HepG2 (cell line): ENCODE data around the gene JAG1. TPM values are rescaled to one million over a fixed set of nuclear protein-coding genes. Genes with fewer than 3 reads are reported as not detected.
A peak's percentile ranks its signal among the peaks of the same experiment; 100 is the strongest.

ENCODE experiments used
- ADNP ChIP-seq: sonication (generic); formaldehyde crosslinking; IDR thresholded peaks from 2 replicates; pipeline ENCODE4 v1.4.0; 2020; ENCODE audit warnings: missing genetic modification reagents
- NBN ChIP-seq: fragments of 450-650 bp; conservative IDR thresholded peaks from 2 replicates; pipeline ENCODE4 v1.6.1; 2017
- NCOR1 ChIP-seq: fragments of 200-600 bp; sonication (generic); IDR thresholded peaks from 2 replicates; pipeline ENCODE4 v1.7.0; 2017; ENCODE audit warnings: antibody characterized with exemption, low read length, borderline replicate concordance
- NR2F6 ChIP-seq, 2 experiments: IDR thresholded peaks; 2 replicates each; pipeline ENCODE4 v1.6.1; 2016; ENCODE audit warnings: antibody characterized with exemption in 1 of 2, mild to moderate bottlenecking in 1 of 2
- TBX3 ChIP-seq: fragments of 450-650 bp; IDR thresholded peaks from 2 replicates; pipeline ENCODE4 v1.6.1; 2017; ENCODE audit warnings: antibody characterized with exemption, mild to moderate bottlenecking, inconsistent platforms, borderline replicate concordance
- ZNF747 ChIP-seq: sonication (generic); formaldehyde crosslinking; IDR thresholded peaks from 2 replicates; pipeline ENCODE4 v1.8.1; 2023; ENCODE audit warnings: missing genetic modification reagents, mild to moderate bottlenecking, borderline replicate concordance
- ZNF83 ChIP-seq: sonication (generic); formaldehyde crosslinking; IDR thresholded peaks from 2 replicates; pipeline ENCODE4 v1.4.0; 2020; ENCODE audit warnings: missing genetic modification reagents, mild to moderate bottlenecking, borderline replicate concordance
- ZSCAN30 ChIP-seq: sonication (generic); formaldehyde crosslinking; IDR thresholded peaks from 2 replicates; pipeline ENCODE4 v1.5.0; 2020; ENCODE audit warnings: mild to moderate bottlenecking, missing genetic modification reagents
- polyA plus RNA-seq, 8 experiments: library from polyadenylated mRNA; depleted of rRNA in 3 of 8; stranded (reverse) in 7 of 8; unstranded in 1 of 8; fragments of >200 nt; fragmentation: Illumina TruSeq in 4 of 8; extraction: Trizol in 4 of 8; gene quantifications; 2 replicates each; pipeline versions ENCODE4 v1.2.1 to v1.2.3, GENCODE V29; 2011 to 2016; ENCODE audit warnings: low read depth in 4 of 8, missing spikeins in 1 of 8, mixed read lengths in 1 of 8; ENCODE audit not compliant: insufficient read depth in 1 of 8
- total RNA-seq, 5 experiments: library from RNA; depleted of rRNA; stranded (reverse); fragments of >200 nt; fragmentation: Illumina TruSeq; extraction: Trizol; gene quantifications; 2 replicates each; pipeline ENCODE4 v1.2.3, GENCODE V29; 2016; ENCODE audit warnings: low read depth in 1 of 5
- TF ChIP-seq, protein P1 (sequence below): IDR thresholded peaks from 2 replicates; pipeline ENCODE4 v1.6.1; 2016; ENCODE audit warnings: missing biosample characterization, missing genetic modification reagents, low read depth
- TF ChIP-seq, protein P2 (sequence below): sonication (generic); formaldehyde crosslinking; IDR thresholded peaks from 2 replicates; pipeline ENCODE4 v1.5.0; 2020; ENCODE audit warnings: missing genetic modification reagents
- TF ChIP-seq, protein P3 (sequence below): sonication (generic); formaldehyde crosslinking; IDR thresholded peaks from 2 replicates; pipeline ENCODE4 v1.9.0; 2021; ENCODE audit warnings: missing genetic modification reagents, mild to moderate bottlenecking, borderline replicate concordance
- TF ChIP-seq, protein P4 (sequence below): sonication (generic); formaldehyde crosslinking; IDR thresholded peaks from 2 replicates; pipeline ENCODE4 v1.4.0; 2020; ENCODE audit warnings: missing genetic modification reagents, borderline replicate concordance
- TF ChIP-seq, protein P5 (sequence below): sonication (generic); formaldehyde crosslinking; IDR thresholded peaks from 2 replicates; pipeline ENCODE4 v1.8.1; 2023; ENCODE audit warnings: mild to moderate bottlenecking, missing genetic modification reagents
- TF ChIP-seq, protein P6 (sequence below): sonication (generic); formaldehyde crosslinking; IDR thresholded peaks from 2 replicates; pipeline ENCODE4 v1.4.0; 2020; ENCODE audit warnings: missing genetic modification reagents
- TF ChIP-seq, protein P7 (sequence below): sonication (generic); formaldehyde crosslinking; IDR thresholded peaks from 2 replicates; pipeline ENCODE4 v1.8.0; 2022; ENCODE audit warnings: low read depth, missing genetic modification reagents

The JAG1 gene
- total and polyA plus RNA-seq, 2 of the 13 experiments (the other 11 are each of a cell fraction or from before 2014, with no cell fraction given) = 47.1 to 56.3 TPM

DNA sequence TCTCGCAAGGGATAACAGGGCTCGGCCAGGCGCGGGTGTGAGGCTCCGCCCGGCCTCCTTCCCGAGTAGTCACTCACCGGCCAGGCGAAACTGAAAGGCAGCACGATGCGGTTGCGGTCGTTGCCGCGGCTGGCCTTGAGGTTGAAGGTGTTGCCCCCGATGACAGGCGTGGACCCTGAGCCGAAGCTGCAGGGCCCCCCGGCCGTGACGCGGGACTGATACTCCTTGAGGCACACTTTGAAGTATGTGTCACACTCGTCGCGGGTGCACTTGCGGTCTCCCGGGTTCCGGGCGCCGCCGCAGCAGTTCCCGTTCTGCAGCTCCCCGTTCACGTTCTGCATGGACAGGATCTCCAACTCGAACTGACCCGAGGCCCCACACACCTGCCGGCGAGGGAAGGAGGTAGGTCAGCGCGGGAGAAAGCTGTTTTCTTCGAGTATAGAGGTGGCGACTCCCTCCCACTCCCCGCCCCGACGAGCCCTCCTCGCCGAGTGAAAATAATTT is 1.1 kb downstream of the JAG1 start (continued):
- TF ChIP-seq NBN (no peak), ZSCAN30 (CRISPR knock-in tag) (no peak; the same call in 1 of the 2 replicates), NR2F6 (IDR thresholded peaks at IDR 0.05) (no peak), NR2F6 (CRISPR knock-in tag; IDR thresholded peaks at IDR 0.05) (no peak), TBX3 (peak; percentile 72; the same call in 1 of the 2 replicates), ZNF83 (CRISPR knock-in tag) (no peak), ADNP (no peak), ZNF747 (CRISPR knock-in tag) (no peak), NCOR1 (no peak)
- TF ChIP-seq, protein P1, sequence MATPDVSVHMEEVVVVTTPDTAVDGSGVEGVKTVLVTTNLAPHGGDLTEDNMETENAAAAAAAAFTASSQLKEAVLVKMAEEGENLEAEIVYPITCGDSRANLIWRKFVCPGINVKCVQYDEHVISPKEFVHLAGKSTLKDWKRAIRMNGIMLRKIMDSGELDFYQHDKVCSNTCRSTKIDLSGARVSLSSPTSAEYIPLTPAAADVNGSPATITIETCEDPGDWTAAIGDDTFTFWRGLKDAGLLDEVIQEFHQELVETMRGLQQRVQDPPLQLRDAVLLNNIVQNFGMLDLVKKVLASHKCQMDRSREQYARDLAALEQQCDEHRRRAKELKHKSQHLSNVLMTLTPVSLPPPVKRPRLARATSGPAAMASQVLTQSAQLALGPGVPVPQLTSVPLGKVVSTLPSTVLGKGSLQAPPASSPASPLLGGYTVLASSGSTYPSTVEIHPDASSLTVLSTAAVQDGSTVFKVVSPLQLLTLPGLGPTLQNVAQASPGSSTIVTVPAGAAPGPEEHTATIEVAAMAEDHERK (CRISPR knock-in tag) = no peak
- TF ChIP-seq, protein P2, sequence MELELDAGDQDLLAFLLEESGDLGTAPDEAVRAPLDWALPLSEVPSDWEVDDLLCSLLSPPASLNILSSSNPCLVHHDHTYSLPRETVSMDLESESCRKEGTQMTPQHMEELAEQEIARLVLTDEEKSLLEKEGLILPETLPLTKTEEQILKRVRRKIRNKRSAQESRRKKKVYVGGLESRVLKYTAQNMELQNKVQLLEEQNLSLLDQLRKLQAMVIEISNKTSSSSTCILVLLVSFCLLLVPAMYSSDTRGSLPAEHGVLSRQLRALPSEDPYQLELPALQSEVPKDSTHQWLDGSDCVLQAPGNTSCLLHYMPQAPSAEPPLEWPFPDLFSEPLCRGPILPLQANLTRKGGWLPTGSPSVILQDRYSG (CRISPR knock-in tag) = 0 out of 2 replicates have a peak, but pooled peaks have one; percentile 40
- TF ChIP-seq, protein P3, sequence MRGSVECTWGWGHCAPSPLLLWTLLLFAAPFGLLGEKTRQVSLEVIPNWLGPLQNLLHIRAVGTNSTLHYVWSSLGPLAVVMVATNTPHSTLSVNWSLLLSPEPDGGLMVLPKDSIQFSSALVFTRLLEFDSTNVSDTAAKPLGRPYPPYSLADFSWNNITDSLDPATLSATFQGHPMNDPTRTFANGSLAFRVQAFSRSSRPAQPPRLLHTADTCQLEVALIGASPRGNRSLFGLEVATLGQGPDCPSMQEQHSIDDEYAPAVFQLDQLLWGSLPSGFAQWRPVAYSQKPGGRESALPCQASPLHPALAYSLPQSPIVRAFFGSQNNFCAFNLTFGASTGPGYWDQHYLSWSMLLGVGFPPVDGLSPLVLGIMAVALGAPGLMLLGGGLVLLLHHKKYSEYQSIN = no peak
- TF ChIP-seq, protein P4, sequence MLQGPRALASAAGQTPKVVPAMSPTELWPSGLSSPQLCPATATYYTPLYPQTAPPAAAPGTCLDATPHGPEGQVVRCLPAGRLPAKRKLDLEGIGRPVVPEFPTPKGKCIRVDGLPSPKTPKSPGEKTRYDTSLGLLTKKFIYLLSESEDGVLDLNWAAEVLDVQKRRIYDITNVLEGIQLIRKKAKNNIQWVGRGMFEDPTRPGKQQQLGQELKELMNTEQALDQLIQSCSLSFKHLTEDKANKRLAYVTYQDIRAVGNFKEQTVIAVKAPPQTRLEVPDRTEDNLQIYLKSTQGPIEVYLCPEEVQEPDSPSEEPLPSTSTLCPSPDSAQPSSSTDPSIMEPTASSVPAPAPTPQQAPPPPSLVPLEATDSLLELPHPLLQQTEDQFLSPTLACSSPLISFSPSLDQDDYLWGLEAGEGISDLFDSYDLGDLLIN = peak; percentile 75; the same call in 1 of the 2 replicates
- TF ChIP-seq, protein P5, sequence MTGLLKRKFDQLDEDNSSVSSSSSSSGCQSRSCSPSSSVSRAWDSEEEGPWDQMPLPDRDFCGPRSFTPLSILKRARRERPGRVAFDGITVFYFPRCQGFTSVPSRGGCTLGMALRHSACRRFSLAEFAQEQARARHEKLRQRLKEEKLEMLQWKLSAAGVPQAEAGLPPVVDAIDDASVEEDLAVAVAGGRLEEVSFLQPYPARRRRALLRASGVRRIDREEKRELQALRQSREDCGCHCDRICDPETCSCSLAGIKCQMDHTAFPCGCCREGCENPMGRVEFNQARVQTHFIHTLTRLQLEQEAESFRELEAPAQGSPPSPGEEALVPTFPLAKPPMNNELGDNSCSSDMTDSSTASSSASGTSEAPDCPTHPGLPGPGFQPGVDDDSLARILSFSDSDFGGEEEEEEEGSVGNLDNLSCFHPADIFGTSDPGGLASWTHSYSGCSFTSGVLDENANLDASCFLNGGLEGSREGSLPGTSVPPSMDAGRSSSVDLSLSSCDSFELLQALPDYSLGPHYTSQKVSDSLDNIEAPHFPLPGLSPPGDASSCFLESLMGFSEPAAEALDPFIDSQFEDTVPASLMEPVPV (CRISPR knock-in tag) = no peak; the same call in 1 of the 2 replicates
- TF ChIP-seq, protein P6, sequence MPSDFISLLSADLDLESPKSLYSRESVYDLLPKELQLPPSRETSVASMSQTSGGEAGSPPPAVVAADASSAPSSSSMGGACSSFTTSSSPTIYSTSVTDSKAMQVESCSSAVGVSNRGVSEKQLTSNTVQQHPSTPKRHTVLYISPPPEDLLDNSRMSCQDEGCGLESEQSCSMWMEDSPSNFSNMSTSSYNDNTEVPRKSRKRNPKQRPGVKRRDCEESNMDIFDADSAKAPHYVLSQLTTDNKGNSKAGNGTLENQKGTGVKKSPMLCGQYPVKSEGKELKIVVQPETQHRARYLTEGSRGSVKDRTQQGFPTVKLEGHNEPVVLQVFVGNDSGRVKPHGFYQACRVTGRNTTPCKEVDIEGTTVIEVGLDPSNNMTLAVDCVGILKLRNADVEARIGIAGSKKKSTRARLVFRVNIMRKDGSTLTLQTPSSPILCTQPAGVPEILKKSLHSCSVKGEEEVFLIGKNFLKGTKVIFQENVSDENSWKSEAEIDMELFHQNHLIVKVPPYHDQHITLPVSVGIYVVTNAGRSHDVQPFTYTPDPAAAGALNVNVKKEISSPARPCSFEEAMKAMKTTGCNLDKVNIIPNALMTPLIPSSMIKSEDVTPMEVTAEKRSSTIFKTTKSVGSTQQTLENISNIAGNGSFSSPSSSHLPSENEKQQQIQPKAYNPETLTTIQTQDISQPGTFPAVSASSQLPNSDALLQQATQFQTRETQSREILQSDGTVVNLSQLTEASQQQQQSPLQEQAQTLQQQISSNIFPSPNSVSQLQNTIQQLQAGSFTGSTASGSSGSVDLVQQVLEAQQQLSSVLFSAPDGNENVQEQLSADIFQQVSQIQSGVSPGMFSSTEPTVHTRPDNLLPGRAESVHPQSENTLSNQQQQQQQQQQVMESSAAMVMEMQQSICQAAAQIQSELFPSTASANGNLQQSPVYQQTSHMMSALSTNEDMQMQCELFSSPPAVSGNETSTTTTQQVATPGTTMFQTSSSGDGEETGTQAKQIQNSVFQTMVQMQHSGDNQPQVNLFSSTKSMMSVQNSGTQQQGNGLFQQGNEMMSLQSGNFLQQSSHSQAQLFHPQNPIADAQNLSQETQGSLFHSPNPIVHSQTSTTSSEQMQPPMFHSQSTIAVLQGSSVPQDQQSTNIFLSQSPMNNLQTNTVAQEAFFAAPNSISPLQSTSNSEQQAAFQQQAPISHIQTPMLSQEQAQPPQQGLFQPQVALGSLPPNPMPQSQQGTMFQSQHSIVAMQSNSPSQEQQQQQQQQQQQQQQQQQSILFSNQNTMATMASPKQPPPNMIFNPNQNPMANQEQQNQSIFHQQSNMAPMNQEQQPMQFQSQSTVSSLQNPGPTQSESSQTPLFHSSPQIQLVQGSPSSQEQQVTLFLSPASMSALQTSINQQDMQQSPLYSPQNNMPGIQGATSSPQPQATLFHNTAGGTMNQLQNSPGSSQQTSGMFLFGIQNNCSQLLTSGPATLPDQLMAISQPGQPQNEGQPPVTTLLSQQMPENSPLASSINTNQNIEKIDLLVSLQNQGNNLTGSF = peak; percentile 28; the same call in 1 of the 2 replicates
- TF ChIP-seq, protein P7, sequence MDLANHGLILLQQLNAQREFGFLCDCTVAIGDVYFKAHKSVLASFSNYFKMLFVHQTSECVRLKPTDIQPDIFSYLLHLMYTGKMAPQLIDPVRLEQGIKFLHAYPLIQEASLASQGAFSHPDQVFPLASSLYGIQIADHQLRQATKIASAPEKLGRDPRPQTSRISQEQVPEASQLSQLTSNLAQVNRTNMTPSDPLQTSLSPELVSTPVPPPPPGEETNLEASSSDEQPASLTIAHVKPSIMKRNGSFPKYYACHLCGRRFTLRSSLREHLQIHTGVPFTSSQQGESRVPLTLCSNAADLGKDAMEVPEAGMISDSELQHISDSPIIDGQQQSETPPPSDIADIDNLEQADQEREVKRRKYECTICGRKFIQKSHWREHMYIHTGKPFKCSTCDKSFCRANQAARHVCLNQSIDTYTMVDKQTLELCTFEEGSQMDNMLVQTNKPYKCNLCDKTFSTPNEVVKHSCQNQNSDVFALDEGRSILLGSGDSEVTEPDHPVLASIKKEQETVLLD (CRISPR knock-in tag) = no peak; the same call in 1 of the 2 replicates
